ENCODE data around the gene DBF4B. TPM values are rescaled to one million over a fixed set of nuclear protein-coding genes. Genes with fewer than 3 reads are reported as not detected.
A peak's percentile ranks its signal among the peaks of the same experiment; 100 is the strongest.

DBF4B gene
- total and polyA plus RNA-seq, 2 of the 13 experiments (the other 11 are each of a cell fraction or from before 2014, with no cell fraction given) = 11.7 to 13.2 TPM

DNA sequence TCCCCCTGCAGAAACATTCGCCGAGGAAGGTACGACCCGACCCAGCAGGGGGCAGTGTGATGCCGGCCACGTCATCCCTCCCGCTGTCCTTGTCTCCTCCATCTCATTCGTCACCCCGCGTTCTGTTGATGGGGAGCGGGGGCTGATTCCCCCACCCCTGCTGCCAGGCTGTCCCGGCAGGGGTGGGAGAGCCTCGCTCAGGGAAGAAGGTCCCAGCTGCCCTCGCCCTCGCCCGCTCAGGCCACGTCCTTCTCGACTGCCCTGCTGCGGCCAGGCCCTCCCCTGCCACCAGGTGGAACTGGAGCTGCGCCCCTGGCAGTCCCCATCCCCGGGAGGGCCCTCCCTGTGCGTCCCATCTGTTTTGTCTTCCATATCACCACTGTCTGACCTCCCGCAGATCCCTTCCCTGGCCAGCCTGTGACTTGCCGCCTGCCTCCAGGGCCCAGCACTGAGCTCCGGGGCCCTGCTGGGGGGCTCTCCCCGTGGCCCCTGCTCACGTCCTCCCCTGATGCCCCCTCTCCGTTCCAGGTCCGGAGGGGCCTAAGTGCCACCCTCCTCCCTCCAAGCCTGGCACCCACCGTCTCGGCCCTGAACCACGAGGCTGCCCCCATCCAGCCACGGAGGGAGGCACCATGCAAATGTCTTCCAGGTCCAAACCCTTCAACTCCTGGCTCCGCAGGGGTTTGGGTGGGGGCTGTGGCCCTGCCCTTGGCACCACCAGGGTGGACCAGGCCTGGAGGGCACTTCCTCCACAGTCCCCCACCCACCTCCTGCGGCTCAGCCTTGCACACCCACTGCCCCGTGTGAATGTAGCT, 71.0 kb downstream of the DBF4B start (continued):
- TF ChIP-seq, protein P1, sequence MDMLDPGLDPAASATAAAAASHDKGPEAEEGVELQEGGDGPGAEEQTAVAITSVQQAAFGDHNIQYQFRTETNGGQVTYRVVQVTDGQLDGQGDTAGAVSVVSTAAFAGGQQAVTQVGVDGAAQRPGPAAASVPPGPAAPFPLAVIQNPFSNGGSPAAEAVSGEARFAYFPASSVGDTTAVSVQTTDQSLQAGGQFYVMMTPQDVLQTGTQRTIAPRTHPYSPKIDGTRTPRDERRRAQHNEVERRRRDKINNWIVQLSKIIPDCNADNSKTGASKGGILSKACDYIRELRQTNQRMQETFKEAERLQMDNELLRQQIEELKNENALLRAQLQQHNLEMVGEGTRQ (IDR thresholded peaks at IDR 0.05; ENCODE audit: low read depth, low read length) = no peak
- TF ChIP-seq, protein P1 (CRISPR knock-in tag; IDR thresholded peaks at IDR 0.05; ENCODE audit: borderline replicate concordance) = no peak
- no peak for TF ChIP-seq ZNF773 (CRISPR knock-in tag; IDR thresholded peaks at IDR 0.05; ENCODE audit: borderline replicate concordance)
- no peak for TF ChIP-seq ZNF678 (CRISPR knock-in tag; IDR thresholded peaks at IDR 0.05)
- TF ChIP-seq CEBPG (CRISPR knock-in tag; IDR thresholded peaks at IDR 0.05) = 0 out of 2 replicates have a peak, but pooled peaks have one; percentile 22
- TF ChIP-seq ZNF501 (CRISPR knock-in tag; IDR thresholded peaks at IDR 0.05) = peak; percentile 66; the same call in 1 of the 2 replicates
- no peak for TF ChIP-seq NR1H2 (CRISPR knock-in tag; IDR thresholded peaks at IDR 0.05; ENCODE audit: borderline replicate concordance, low read depth)
- no peak for TF ChIP-seq ZNF557 (CRISPR knock-in tag; IDR thresholded peaks at IDR 0.05)
- no peak for TF ChIP-seq HCFC1 (IDR thresholded peaks at IDR 0.05; ENCODE audit: low read depth, low read length)
- TF ChIP-seq, protein P2, sequence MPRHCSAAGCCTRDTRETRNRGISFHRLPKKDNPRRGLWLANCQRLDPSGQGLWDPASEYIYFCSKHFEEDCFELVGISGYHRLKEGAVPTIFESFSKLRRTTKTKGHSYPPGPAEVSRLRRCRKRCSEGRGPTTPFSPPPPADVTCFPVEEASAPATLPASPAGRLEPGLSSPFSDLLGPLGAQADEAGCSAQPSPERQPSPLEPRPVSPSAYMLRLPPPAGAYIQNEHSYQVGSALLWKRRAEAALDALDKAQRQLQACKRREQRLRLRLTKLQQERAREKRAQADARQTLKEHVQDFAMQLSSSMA (CRISPR knock-in tag; IDR thresholded peaks at IDR 0.05) = no peak
- TF ChIP-seq ZMYM4 (CRISPR knock-in tag; IDR thresholded peaks at IDR 0.05) = peak; percentile 49; the same call in 1 of the 2 replicates
- no peak for TF ChIP-seq RFX3 (CRISPR knock-in tag; IDR thresholded peaks at IDR 0.05)
- no peak for TF ChIP-seq NR2F6 (IDR thresholded peaks at IDR 0.05)
- TF ChIP-seq NR2F6 (CRISPR knock-in tag; IDR thresholded peaks at IDR 0.05) = peak; percentile 66
- no peak for TF ChIP-seq FOXJ3 (CRISPR knock-in tag; IDR thresholded peaks at IDR 0.05; ENCODE audit: borderline replicate concordance)
- TF ChIP-seq ZNF337 (CRISPR knock-in tag; IDR thresholded peaks at IDR 0.05; ENCODE audit: borderline replicate concordance, low read depth) = no peak
- 0 out of 2 replicates have a peak, but pooled peaks have one; percentile 61 for TF ChIP-seq ARNT2 (CRISPR knock-in tag; IDR thresholded peaks at IDR 0.05; ENCODE audit: low read depth)
- TF ChIP-seq GATA4 (IDR thresholded peaks at IDR 0.05; ENCODE audit: borderline replicate concordance, low read depth) = no peak
- TF ChIP-seq ZNF256 (CRISPR knock-in tag; conservative IDR thresholded peaks at IDR 0.05) = no peak
- TF ChIP-seq ASH2L (IDR thresholded peaks at IDR 0.05; ENCODE audit: insufficient read length, low read depth, low read length) = peak; percentile 66
- no peak for TF ChIP-seq ZNF768 (CRISPR knock-in tag; IDR thresholded peaks at IDR 0.05)
- TF ChIP-seq CENPT (CRISPR knock-in tag; IDR thresholded peaks at IDR 0.05; ENCODE audit: low read depth) = no peak
- TF ChIP-seq, protein P3, sequence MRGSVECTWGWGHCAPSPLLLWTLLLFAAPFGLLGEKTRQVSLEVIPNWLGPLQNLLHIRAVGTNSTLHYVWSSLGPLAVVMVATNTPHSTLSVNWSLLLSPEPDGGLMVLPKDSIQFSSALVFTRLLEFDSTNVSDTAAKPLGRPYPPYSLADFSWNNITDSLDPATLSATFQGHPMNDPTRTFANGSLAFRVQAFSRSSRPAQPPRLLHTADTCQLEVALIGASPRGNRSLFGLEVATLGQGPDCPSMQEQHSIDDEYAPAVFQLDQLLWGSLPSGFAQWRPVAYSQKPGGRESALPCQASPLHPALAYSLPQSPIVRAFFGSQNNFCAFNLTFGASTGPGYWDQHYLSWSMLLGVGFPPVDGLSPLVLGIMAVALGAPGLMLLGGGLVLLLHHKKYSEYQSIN (CRISPR knock-in tag; IDR thresholded peaks at IDR 0.05; ENCODE audit: borderline replicate concordance) = no peak
- no peak; the same call in 1 of the 2 replicates for TF ChIP-seq ETV5 (CRISPR knock-in tag; IDR thresholded peaks at IDR 0.05; ENCODE audit: borderline replicate concordance)
- TF ChIP-seq, protein P4, sequence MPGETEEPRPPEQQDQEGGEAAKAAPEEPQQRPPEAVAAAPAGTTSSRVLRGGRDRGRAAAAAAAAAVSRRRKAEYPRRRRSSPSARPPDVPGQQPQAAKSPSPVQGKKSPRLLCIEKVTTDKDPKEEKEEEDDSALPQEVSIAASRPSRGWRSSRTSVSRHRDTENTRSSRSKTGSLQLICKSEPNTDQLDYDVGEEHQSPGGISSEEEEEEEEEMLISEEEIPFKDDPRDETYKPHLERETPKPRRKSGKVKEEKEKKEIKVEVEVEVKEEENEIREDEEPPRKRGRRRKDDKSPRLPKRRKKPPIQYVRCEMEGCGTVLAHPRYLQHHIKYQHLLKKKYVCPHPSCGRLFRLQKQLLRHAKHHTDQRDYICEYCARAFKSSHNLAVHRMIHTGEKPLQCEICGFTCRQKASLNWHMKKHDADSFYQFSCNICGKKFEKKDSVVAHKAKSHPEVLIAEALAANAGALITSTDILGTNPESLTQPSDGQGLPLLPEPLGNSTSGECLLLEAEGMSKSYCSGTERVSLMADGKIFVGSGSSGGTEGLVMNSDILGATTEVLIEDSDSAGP (CRISPR knock-in tag; IDR thresholded peaks at IDR 0.05; ENCODE audit: borderline replicate concordance) = peak; percentile 83; the same call in 1 of the 2 replicates
- no peak for TF ChIP-seq NFATC3 (CRISPR knock-in tag; IDR thresholded peaks at IDR 0.05)

Data from HepG2 (cell line).